Activated CD4-positive, alpha-beta T cell treated with anti-CD3 and anti-CD28 coated beads, Interleukin-2, Interleukin-4, amounts not matched to agents 100 ng/mL and 50 ng/mL, durations not matched to agents 16 hours and 8 hours (primary cell): ENCODE measurements around the gene EXD3.
"Not testable (repeated sequence)": the region's sequence is repeated elsewhere in the genome, so short reads cannot be mapped to it uniquely, and the experiment has no call there.

Experiments used
- DNase-seq: peaks from one replicate; pipeline ENCODE4 v3.0.0-alpha.2; 2020; ENCODE audit warnings: low spot score

Gene EXD3

GRCh38 chr9:137365056-137365455 lies 57.9 kb downstream of the EXD3 start:
- DNase-seq = no peak

GRCh38 chr9:137359850-137360249 lies 63.1 kb downstream of the EXD3 start:
- no peak for DNase-seq

GRCh38 chr9:137358126-137358525 lies 64.8 kb downstream of the EXD3 start:
- DNase-seq = no peak

GRCh38 chr9:137357166-137357565 lies 65.8 kb downstream of the EXD3 start:
- DNase-seq = no peak

GRCh38 chr9:137355761-137356365 lies 67.1 kb downstream of the EXD3 start:
- no peak for DNase-seq

- DNase-seq = no peak
These were observed 67.9 kb downstream of the EXD3 start for GRCh38 chr9:137354845-137355760.

GRCh38 chr9:137354153-137354844 lies 68.7 kb downstream of the EXD3 start:
- DNase-seq = no peak

GRCh38 chr9:137353223-137354152 lies 69.5 kb downstream of the EXD3 start:
- DNase-seq = no peak

GRCh38 chr9:137352511-137353222 lies 70.3 kb downstream of the EXD3 start:
- DNase-seq = no peak

GRCh38 chr9:137351781-137352501 lies 71.0 kb downstream of the EXD3 start:
- no peak for DNase-seq

GRCh38 chr9:137350696-137351584 lies 72.0 kb downstream of the EXD3 start:
- DNase-seq = no peak

- DNase-seq = no peak
These were observed 73.4 kb downstream of the EXD3 start for GRCh38 chr9:137349471-137350033.

- no peak for DNase-seq
These were observed 74.0 kb downstream of the EXD3 start for GRCh38 chr9:137348769-137349470.

- DNase-seq = no peak
These were observed 75.0 kb downstream of the EXD3 start for GRCh38 chr9:137347928-137348327.

- DNase-seq = no peak
These were observed 80.5 kb downstream of the EXD3 start for GRCh38 chr9:137342482-137342881.

- DNase-seq = no peak
These were observed 81.7 kb downstream of the EXD3 start for GRCh38 chr9:137341227-137341626.

- not testable (repeated sequence) for DNase-seq
These were observed 83.0 kb downstream of the EXD3 start for GRCh38 chr9:137339908-137340462.
